Left lung (tissue), 10 donors: ENCODE results near the gene R3HDM2. TPM values are rescaled to one million over a fixed set of nuclear protein-coding genes. Genes with fewer than 3 reads are reported as not detected.
"Not testable (repeated sequence)": the region's sequence is repeated elsewhere in the genome, so short reads cannot be mapped to it uniquely, and the experiment has no call there.

Experiments used
- ATAC-seq: fragments of 200-7000 bp; cut with Tn5 transposase; one replicate; pipeline ENCODE4 v1.9.1; 2020; ENCODE audit warnings: moderate library complexity
- DNase-seq, 4 donors: peaks; one replicate each; pipeline ENCODE4 v3.0.0-alpha.2; 2013 to 2020
- H3K27ac ChIP-seq, 2 donors: fragments of 200-600 bp; sonication (generic) in 1 of 2; one replicate each; pipeline versions ENCODE4 v1.5.0 to v1.8.0; 2020 to 2021
- H3K27me3 ChIP-seq, 2 donors: fragments of 200-600 bp; sonication (generic) in 1 of 2; one replicate each; pipeline versions ENCODE4 v1.5.0 to v1.8.0; 2020 to 2021
- H3K36me3 ChIP-seq, 2 donors: fragments of 200-600 bp; sonication (generic) in 1 of 2; one replicate each; pipeline versions ENCODE4 v1.5.0 to v1.8.0; 2020 to 2021
- H3K4me1 ChIP-seq, 2 donors: fragments of 200-600 bp; one replicate each; pipeline ENCODE4 v1.8.0; 2021
- H3K4me3 ChIP-seq, 2 donors: fragments of 200-600 bp; sonication (generic) in 1 of 2; one replicate each; pipeline versions ENCODE4 v1.5.0 to v1.8.0; 2020 to 2021; ENCODE audit warnings: mild to moderate bottlenecking in 1 of 2
- H3K9me3 ChIP-seq, 2 donors: fragments of 200-600 bp; sonication (generic) in 1 of 2; one replicate each; pipeline versions ENCODE4 v1.5.0 to v1.8.0; 2020 to 2021
- CTCF ChIP-seq, 2 donors: fragments of 200-600 bp; sonication (generic) in 1 of 2; IDR thresholded peaks; one replicate each; pipeline versions ENCODE4 v1.5.0 to v1.8.0; 2021; ENCODE audit warnings: antibody characterized with exemption in 2 of 2
- intact Hi-C, 2 donors: fragments of 100-400 bp; cut with DNase I; formaldehyde crosslinking; loops; one replicate each; pipeline versions ENCODE4 v1.11.2 to v1.14.2; 2022
- polyA plus RNA-seq, 6 donors: library from polyadenylated mRNA; unstranded; fragments of 120-200 nt; gene quantifications; one replicate each; pipeline ENCODE4 v1.2.1, GENCODE V29; 2013; ENCODE audit not compliant: insufficient read length in 6 of 6
- total RNA-seq, 2 donors: library from RNA; stranded (reverse); fragmentation: NEBNext Ultra II Directional; extraction: Animal tissue kit (Norgen Biotek cat#: 25700); gene quantifications; one replicate each; pipeline ENCODE4 v1.2.1, GENCODE V29; 2021
- donor health status: DM: no; HTN: yes; CAD: no.
- donor health status: DM: no; HTN: no; CAD: no.

The R3HDM2 gene
- total and polyA plus RNA-seq, 8 donors = 52.4 to 92.3 (median 79.8) TPM

- ATAC-seq = peak; percentile 68
These were observed 90.7 kb downstream of the R3HDM2 start for GRCh38 chr12:57340104-57340503.

GRCh38 chr12:57336299-57336698 is 94.5 kb downstream of the R3HDM2 start:
- ATAC-seq, intact Hi-C loops, H3K9me3 ChIP-seq, H3K27ac ChIP-seq, H3K36me3 ChIP-seq, DNase-seq, H3K27me3 ChIP-seq, H3K4me3 ChIP-seq: not testable (repeated sequence)
- H3K4me1 ChIP-seq = peaks cover 0 to 14% of the 10 kb centered on the region in 2 donors

More at GRCh38 chr12:57340104-57340503, 90.7 kb downstream of the R3HDM2 start:
- Histone ChIP-seq H3K36me3 (peaks cover 0 to 6% of the 10 kb centered on the region in 2 donors), H3K4me3 (no peak overlapping the region), H3K27me3 (no peaks in the 10 kb centered on the region), H3K4me1 (peaks cover 0 to 17% of the 10 kb centered on the region in 2 donors), H3K27ac (peak overlapping the region; percentile 8 to 33), H3K9me3 (no peaks in the 10 kb centered on the region)
- no peak for TF ChIP-seq CTCF (IDR thresholded peaks at IDR 0.05)
- peak in 3 of 4 donors; percentile 35 to 83 (median 71) for DNase-seq
- intact Hi-C loops = no loop called here

GRCh38 chr12:57334219-57334618 is 96.6 kb downstream of the R3HDM2 start:
- H3K27me3 ChIP-seq = no peaks in the 10 kb centered on the region
- DNase-seq (no peak), ATAC-seq (no peak)
- no peaks in the 10 kb centered on the region for H3K4me1 ChIP-seq
- no peak overlapping the region for H3K27ac ChIP-seq
- H3K9me3 ChIP-seq = no peaks in the 10 kb centered on the region
- H3K36me3 ChIP-seq = peaks cover 0 to 5% of the 10 kb centered on the region in 2 donors
- no peak overlapping the region for H3K4me3 ChIP-seq
- intact Hi-C loops = no loop called here
- no peak for TF ChIP-seq CTCF (IDR thresholded peaks at IDR 0.05)

- DNase-seq = no peak
- no peak for TF ChIP-seq CTCF (IDR thresholded peaks at IDR 0.05)
- intact Hi-C loops = no loop called here
- Histone ChIP-seq H3K4me3 (no peak overlapping the region), H3K4me1 (no peaks in the 10 kb centered on the region), H3K36me3 (no peaks in the 10 kb centered on the region), H3K9me3 (no peaks in the 10 kb centered on the region), H3K27me3 (no peaks in the 10 kb centered on the region), H3K27ac (no peak overlapping the region)
- no peak for ATAC-seq
These were observed 98.1 kb downstream of the R3HDM2 start for GRCh38 chr12:57332646-57333312.

- Histone ChIP-seq H3K27me3 (no peaks in the 10 kb centered on the region), H3K4me1 (no peaks in the 10 kb centered on the region), H3K9me3 (no peaks in the 10 kb centered on the region), H3K36me3 (peaks cover 0 to 4% of the 10 kb centered on the region in 2 donors), H3K4me3 (no peak overlapping the region), H3K27ac (peak overlapping the region in 1 of 2 donors; percentile 65)
- DNase-seq = no peak
- intact Hi-C loops = no loop called here
- no peak for TF ChIP-seq CTCF (IDR thresholded peaks at IDR 0.05)
- ATAC-seq = no peak
These were observed 99.9 kb downstream of the R3HDM2 start for GRCh38 chr12:57330992-57331391.

- Histone ChIP-seq H3K4me1 (no peaks in the 10 kb centered on the region), H3K27me3 (no peaks in the 10 kb centered on the region), H3K27ac (no peak overlapping the region), H3K9me3 (no peaks in the 10 kb centered on the region), H3K4me3 (no peak overlapping the region), H3K36me3 (peaks cover 0 to 4% of the 10 kb centered on the region in 2 donors)
- ATAC-seq (no peak), DNase-seq (no peak)
- intact Hi-C loops = no loop called here
- TF ChIP-seq CTCF (IDR thresholded peaks at IDR 0.05) = no peak
These were observed 101.6 kb downstream of the R3HDM2 start for GRCh38 chr12:57329219-57329618.
